ENCODE results near the gene GREB1L. TPM values are rescaled to one million over a fixed set of nuclear protein-coding genes. Genes with fewer than 3 reads are reported as not detected.
A peak's percentile ranks its signal among the peaks of the same experiment; 100 is the strongest.

GREB1L gene
- total and polyA plus RNA-seq, 2 of the 13 experiments (the other 11 are each of a cell fraction or from before 2014, with no cell fraction given): 0.17 to 0.66 TPM

- TF ChIP-seq ARID4A (CRISPR knock-in tag; IDR thresholded peaks at IDR 0.05; ENCODE audit: borderline replicate concordance) (peak; percentile 38; the same call in 1 of the 2 replicates), MYC (CRISPR knock-in tag; IDR thresholded peaks at IDR 0.05; ENCODE audit: borderline replicate concordance) (peak; percentile 79), MXD3 (CRISPR knock-in tag; IDR thresholded peaks at IDR 0.05) (0 out of 2 replicates have a peak, but pooled peaks have one; percentile 41), ZMYM4 (CRISPR knock-in tag; IDR thresholded peaks at IDR 0.05) (peak; percentile 78), IKZF5 (CRISPR knock-in tag; IDR thresholded peaks at IDR 0.05) (peak; percentile 85; the same call in 1 of the 2 replicates), ARID5B (CRISPR knock-in tag; IDR thresholded peaks at IDR 0.05) (peak; percentile 89), SETDB1 (CRISPR knock-in tag; IDR thresholded peaks at IDR 0.05; ENCODE audit: borderline replicate concordance) (no peak), ZHX1 (CRISPR knock-in tag; IDR thresholded peaks at IDR 0.05; ENCODE audit: low read depth) (peak; percentile 38; the same call in 1 of the 2 replicates), CEBPB (IDR thresholded peaks at IDR 0.05; ENCODE audit: borderline replicate concordance, low read depth, low read length) (peak; percentile 6; the same call in 1 of the 2 replicates), SMARCC2 (IDR thresholded peaks at IDR 0.05) (peak; percentile 20; the same call in 1 of the 2 replicates), TARDBP (CRISPR knock-in tag; IDR thresholded peaks at IDR 0.05) (peak; percentile 61), ZNF224 (CRISPR knock-in tag; IDR thresholded peaks at IDR 0.05) (0 out of 2 replicates have a peak, but pooled peaks have one; percentile 52), PITX1 (CRISPR knock-in tag; IDR thresholded peaks at IDR 0.05) (peak; percentile 90)
Observed at GRCh38 chr18:21550510-21550970, 308.5 kb downstream of the GREB1L start (continued).

All from HepG2 (cell line).